Loucy (cell line): Measurements from ENCODE around the gene CA5B.

Experiments
- H2AFZ ChIP-seq: fragments of 200-600 bp; sonication (generic); 2 replicates; pipeline ENCODE4 v1.6.0; 2016; ENCODE audit warnings: antibody characterized with exemption, mild to moderate bottlenecking, low read length, moderate library complexity
- H3F3A ChIP-seq: fragments of 200-600 bp; 2 replicates; pipeline ENCODE4 v1.6.0; 2016; ENCODE audit warnings: antibody characterized with exemption, low read depth, mild to moderate bottlenecking
- H3K27me3 ChIP-seq: fragments of 200-600 bp; sonication (generic); 2 replicates; pipeline ENCODE4 v1.6.1; 2014; ENCODE audit warnings: low read length, mild to moderate bottlenecking; ENCODE audit not compliant: insufficient read depth, poor library complexity, severe bottlenecking
- H3K36me3 ChIP-seq: fragments of 200-600 bp; sonication (generic); 2 replicates; pipeline ENCODE4 v1.6.1; 2016; ENCODE audit warnings: low read length; ENCODE audit not compliant: insufficient read depth
- H3K4me1 ChIP-seq: fragments of 200-600 bp; sonication (generic); 2 replicates; pipeline ENCODE4 v1.5.1; 2014; ENCODE audit warnings: low read length, mild to moderate bottlenecking; ENCODE audit not compliant: insufficient read depth, poor library complexity, severe bottlenecking
- H3K4me2 ChIP-seq: fragments of 200-600 bp; sonication (generic); 2 replicates; pipeline ENCODE4 v1.6.0; 2014; ENCODE audit warnings: antibody characterized with exemption, low read length, low read depth, mild to moderate bottlenecking; ENCODE audit not compliant: poor library complexity, severe bottlenecking
- H3K4me3 ChIP-seq: fragments of 200-600 bp; sonication (generic); 2 replicates; pipeline ENCODE4 v1.5.1; 2014; ENCODE audit warnings: low read length, mild to moderate bottlenecking, mixed read lengths; ENCODE audit not compliant: poor library complexity, severe bottlenecking
- H3K79me2 ChIP-seq: fragments of 200-600 bp; sonication (generic); 2 replicates; pipeline ENCODE4 v1.6.1; 2014; ENCODE audit warnings: low read length; ENCODE audit not compliant: insufficient read depth
- H3K9ac ChIP-seq: fragments of 200-600 bp; sonication (generic); 2 replicates; pipeline ENCODE4 v1.6.0; 2014; ENCODE audit warnings: mild to moderate bottlenecking, low read depth, low read length, moderate library complexity; ENCODE audit not compliant: poor library complexity, severe bottlenecking
- H3K9me2 ChIP-seq: fragments of 200-600 bp; sonication (generic); replicated peaks from 2 replicates; pipeline ENCODE4 v1.6.1; 2016; ENCODE audit warnings: low read depth, low read length, mixed read lengths
- H3K9me3 ChIP-seq: fragments of 200-600 bp; sonication (generic); 2 replicates; pipeline ENCODE4 v1.6.1; 2014; ENCODE audit warnings: mild to moderate bottlenecking, antibody characterized with exemption, low read length, low read depth; ENCODE audit not compliant: insufficient read depth
- H4K20me1 ChIP-seq: fragments of 200-600 bp; sonication (generic); 2 replicates; pipeline ENCODE4 v1.6.0; 2014; ENCODE audit warnings: antibody characterized with exemption, low read length, mild to moderate bottlenecking; ENCODE audit not compliant: insufficient read depth, poor library complexity, severe bottlenecking
- EZH2phosphoT487 ChIP-seq: fragments of 200-600 bp; IDR thresholded peaks from 2 replicates; pipeline ENCODE4 v1.6.1; 2018; ENCODE audit warnings: antibody characterized with exemption, mild to moderate bottlenecking, moderate library complexity, borderline replicate concordance
- TF ChIP-seq, protein P1 (sequence below): fragments of 200-600 bp; sonication (generic); conservative IDR thresholded peaks from 2 replicates; pipeline ENCODE4 v1.5.1; 2014; ENCODE audit warnings: mild to moderate bottlenecking, antibody characterized with exemption, low read length

Gene CA5B

DNA sequence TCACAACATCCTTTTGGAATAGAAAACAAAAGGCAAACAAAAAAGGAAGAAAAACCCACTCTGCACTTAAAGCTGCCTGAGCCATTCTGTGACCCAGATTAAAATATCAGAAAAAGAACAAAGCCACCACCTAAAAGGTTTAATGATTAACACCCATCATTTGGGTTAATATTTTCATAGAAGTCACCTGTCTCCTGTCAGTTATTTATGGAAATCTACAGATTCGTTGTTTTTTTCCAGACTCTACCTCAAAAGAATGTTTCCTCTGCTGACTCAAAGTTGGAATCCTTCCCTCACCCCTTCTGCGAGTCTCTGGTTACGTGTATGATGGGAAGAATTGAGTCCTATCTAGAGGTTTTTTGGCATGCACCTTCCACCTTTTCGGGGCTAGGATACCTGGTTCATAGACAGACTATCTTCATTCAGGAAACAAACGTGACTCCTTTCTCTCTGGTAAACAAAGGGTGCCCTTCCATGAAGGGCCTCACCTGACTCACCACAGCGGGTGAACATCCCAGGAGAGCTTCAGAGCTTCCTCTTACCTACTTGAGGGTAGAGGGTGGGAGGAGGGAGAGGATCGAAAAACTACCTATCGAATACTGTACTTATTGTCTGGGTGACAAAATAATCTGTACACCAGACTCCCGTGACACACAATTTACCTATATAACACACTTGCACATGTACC is 19.6 kb upstream of the CA5B start:
- Histone ChIP-seq H3F3A (no peaks in the 10 kb centered on the region), H3K9ac (no peak overlapping the region), H3K4me1 (no peaks in the 10 kb centered on the region), H3K27me3 (no peaks in the 10 kb centered on the region), H3K36me3 (no peaks in the 10 kb centered on the region), H3K79me2 (no peaks in the 10 kb centered on the region), H3K4me2 (no peak overlapping the region), H2AFZ (no peak overlapping the region), H3K4me3 (no peak overlapping the region), H4K20me1 (no peaks in the 10 kb centered on the region), H3K9me3 (no peaks in the 10 kb centered on the region), H3K9me2 (no peaks in the 10 kb centered on the region)
- TF ChIP-seq, protein P1, sequence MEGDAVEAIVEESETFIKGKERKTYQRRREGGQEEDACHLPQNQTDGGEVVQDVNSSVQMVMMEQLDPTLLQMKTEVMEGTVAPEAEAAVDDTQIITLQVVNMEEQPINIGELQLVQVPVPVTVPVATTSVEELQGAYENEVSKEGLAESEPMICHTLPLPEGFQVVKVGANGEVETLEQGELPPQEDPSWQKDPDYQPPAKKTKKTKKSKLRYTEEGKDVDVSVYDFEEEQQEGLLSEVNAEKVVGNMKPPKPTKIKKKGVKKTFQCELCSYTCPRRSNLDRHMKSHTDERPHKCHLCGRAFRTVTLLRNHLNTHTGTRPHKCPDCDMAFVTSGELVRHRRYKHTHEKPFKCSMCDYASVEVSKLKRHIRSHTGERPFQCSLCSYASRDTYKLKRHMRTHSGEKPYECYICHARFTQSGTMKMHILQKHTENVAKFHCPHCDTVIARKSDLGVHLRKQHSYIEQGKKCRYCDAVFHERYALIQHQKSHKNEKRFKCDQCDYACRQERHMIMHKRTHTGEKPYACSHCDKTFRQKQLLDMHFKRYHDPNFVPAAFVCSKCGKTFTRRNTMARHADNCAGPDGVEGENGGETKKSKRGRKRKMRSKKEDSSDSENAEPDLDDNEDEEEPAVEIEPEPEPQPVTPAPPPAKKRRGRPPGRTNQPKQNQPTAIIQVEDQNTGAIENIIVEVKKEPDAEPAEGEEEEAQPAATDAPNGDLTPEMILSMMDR = no peak

DNA sequence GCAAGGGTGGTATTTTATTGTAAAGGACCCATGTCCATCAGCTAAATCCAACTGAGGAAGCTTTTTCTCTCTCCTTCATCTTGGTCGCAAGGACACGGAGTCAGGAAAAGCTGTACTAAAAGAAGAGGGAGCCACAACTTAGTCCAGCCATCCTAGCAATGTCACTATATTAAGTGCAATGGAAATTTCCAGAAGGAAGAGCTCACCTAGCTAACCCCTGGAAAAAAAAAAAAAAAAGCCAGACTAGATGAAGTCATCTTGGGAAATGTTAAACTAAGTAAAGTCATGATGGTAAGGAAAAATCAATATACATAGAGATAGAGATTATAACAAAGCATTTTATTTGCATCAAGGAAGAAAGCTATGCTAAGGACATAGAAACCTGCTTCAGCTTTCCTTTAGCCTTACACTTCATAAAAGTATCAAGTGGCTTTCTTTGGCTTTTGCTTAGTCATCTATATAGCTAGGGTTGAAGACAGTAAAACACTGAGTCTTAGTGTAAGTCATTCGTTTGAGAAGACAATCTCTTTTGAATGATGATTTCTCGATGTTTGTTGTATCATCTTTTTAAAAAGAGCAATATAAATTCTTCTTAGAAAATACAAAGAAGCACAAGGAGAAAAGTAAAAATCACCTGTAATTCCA is 18.6 kb upstream of the CA5B start:
- TF ChIP-seq, protein P1 = no peak
- TF ChIP-seq EZH2phosphoT487 = no peak
- H3K9me2 ChIP-seq = no peaks in the 10 kb centered on the region
- H3K79me2 ChIP-seq = no peaks in the 10 kb centered on the region
- no peak overlapping the region for H3K4me3 ChIP-seq
- no peak overlapping the region for H3K4me2 ChIP-seq
- H4K20me1 ChIP-seq = no peaks in the 10 kb centered on the region
- no peaks in the 10 kb centered on the region for H3K36me3 ChIP-seq
- H3K4me1 ChIP-seq = no peaks in the 10 kb centered on the region
- H3F3A ChIP-seq = no peaks in the 10 kb centered on the region
- H3K27me3 ChIP-seq = no peaks in the 10 kb centered on the region
- H2AFZ ChIP-seq = no peak overlapping the region
- H3K9ac ChIP-seq = no peak overlapping the region
- no peaks in the 10 kb centered on the region for H3K9me3 ChIP-seq

DNA sequence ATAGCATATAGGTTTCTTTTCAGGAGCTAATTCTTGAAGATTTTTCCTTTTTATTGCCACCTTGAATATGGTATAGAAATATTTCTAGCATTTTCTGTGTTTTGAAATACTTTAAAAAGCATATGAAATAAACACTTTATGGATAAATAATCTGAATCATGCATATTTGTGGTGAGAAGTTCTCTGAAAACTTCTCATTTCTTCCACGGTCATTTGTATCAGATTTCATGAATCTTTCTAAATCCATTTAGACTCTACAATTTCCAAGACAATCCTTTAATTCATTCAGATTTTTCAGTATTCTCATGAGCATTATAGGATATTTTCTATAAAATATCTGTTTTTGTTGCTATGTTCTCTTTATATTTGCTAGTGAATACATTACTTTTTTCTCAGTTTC is 16.2 kb upstream of the CA5B start:
- no peaks in the 10 kb centered on the region for H3K36me3 ChIP-seq
- no peak overlapping the region for H2AFZ ChIP-seq
- H3F3A ChIP-seq = no peaks in the 10 kb centered on the region
- no peaks in the 10 kb centered on the region for H3K4me1 ChIP-seq
- TF ChIP-seq, protein P1 = no peak
- TF ChIP-seq EZH2phosphoT487 = no peak
- H3K9me3 ChIP-seq = no peaks in the 10 kb centered on the region
- no peaks in the 10 kb centered on the region for H4K20me1 ChIP-seq
- no peak overlapping the region for H3K9ac ChIP-seq
- H3K79me2 ChIP-seq = no peaks in the 10 kb centered on the region
- H3K4me2 ChIP-seq = no peak overlapping the region
- no peaks in the 10 kb centered on the region for H3K27me3 ChIP-seq
- no peak overlapping the region for H3K4me3 ChIP-seq
- no peaks in the 10 kb centered on the region for H3K9me2 ChIP-seq
